Astrocyte (in vitro differentiated cells and primary cell): ENCODE data around the gene MSRB2.

Experiments used
- EZH2 ChIP-seq: IDR thresholded peaks from 2 replicates; pipeline ENCODE4 v1.6.1; 2012; ENCODE audit warnings: mild to moderate bottlenecking, low read length, inconsistent platforms; ENCODE audit not compliant: insufficient read depth
- TF ChIP-seq, protein P1 (sequence below): IDR thresholded peaks from 2 replicates; pipeline ENCODE4 v1.5.1; 2011; ENCODE audit warnings: low read depth, mild to moderate bottlenecking, inconsistent platforms, low read length, moderate library complexity; ENCODE audit not compliant: insufficient read depth

- TF ChIP-seq, protein P1, sequence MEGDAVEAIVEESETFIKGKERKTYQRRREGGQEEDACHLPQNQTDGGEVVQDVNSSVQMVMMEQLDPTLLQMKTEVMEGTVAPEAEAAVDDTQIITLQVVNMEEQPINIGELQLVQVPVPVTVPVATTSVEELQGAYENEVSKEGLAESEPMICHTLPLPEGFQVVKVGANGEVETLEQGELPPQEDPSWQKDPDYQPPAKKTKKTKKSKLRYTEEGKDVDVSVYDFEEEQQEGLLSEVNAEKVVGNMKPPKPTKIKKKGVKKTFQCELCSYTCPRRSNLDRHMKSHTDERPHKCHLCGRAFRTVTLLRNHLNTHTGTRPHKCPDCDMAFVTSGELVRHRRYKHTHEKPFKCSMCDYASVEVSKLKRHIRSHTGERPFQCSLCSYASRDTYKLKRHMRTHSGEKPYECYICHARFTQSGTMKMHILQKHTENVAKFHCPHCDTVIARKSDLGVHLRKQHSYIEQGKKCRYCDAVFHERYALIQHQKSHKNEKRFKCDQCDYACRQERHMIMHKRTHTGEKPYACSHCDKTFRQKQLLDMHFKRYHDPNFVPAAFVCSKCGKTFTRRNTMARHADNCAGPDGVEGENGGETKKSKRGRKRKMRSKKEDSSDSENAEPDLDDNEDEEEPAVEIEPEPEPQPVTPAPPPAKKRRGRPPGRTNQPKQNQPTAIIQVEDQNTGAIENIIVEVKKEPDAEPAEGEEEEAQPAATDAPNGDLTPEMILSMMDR, result no peak
- TF ChIP-seq EZH2, result no peak
Observed at GRCh38 chr10:23110722-23111516, 15.5 kb downstream of the MSRB2 start.
